GM21528 (cell line): ENCODE measurements around the gene LRP6.
"Not testable (repeated sequence)": the region's sequence is repeated elsewhere in the genome, so short reads cannot be mapped to it uniquely, and the experiment has no call there.

ENCODE experiments used
- ATAC-seq: cut with Tn5 transposase; IDR thresholded peaks from one replicate; pipeline ENCODE4 v1.9.1; 2021; ENCODE audit warnings: mild to moderate bottlenecking, moderate library complexity; ENCODE audit not compliant: unreplicated experiment, low FRiP score

The LRP6 gene

DNA sequence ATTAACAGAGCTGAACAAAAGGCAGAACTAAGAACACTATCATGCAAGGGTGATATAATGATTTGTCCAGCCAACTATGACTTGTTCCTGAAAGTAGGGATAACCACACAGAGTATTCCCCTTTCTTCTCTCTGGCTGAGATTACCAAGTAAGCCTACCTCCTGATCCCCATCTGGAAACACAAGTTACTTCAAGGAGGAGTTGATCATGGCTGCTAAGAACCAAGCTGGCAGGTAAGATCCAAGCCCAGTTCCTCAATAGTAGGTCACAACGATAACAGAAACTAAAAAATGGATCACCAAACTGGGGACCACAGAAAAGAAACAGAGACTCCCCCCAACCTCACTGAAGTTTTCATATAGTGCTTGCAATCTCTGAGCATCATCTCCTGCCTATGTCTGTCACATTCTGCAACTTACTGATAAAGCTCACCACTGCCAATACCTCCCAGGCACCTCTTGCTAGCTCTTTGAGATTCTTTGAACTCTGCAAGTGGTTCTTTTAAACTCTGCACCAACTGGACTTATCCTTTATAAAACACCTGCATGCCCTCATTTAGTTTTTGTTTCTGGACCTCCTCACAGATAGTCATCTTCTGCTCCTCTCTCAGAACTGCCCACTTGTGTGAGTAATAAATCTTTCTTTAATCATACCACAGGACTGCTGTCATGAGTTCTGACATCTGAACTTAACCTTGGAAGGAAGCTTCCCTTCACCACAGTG lies 76.6 kb downstream of the LRP6 start:
- no peak for ATAC-seq

DNA sequence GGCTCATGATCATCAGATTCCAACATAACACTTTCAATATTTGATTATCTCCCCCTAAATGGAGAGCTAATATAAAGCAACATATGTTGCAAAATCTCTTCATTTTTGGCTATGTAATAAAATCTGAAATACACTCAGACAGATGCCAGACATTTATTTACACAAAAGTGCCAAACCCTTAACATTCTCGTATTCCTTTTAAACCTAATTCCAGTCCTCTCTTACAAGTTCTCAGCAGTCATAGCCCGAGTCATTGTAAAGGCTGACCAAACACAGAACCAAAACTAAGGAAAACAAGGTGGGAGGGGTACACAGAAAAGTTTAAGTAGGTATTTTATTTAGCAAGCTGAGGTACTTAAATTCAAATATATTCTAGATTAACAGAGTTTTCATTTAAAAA lies 81.4 kb downstream of the LRP6 start:
- ATAC-seq, result no peak

DNA sequence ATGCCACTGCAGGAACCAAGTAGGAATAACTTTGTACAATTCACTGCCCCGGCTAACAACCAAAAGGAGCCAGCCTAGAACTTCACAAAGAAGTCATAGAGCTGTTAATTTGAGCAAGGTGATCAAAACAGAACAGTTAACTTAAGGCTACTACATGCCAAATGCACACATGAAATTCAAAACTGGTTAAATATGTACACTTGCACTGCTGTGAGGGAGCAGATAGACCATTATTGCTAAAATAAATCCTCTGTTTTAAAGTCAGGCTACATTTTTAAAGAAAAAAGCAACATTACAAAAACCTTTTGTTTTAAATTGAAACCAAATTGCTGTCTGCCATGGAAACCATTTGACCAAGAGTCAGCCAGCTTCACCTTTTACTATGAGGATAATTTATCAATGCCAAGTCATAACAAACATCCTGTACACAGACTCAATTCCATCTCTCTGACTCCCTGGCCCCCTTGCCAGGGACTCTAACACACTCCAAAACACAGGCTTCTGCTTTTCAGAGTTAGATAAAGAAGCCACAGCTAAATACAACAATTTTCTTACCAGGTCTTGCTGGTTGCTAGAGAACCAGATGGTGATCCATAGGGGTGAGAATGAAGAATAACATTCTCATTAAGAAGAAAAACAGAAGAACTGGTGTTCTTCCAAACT lies 84.0 kb downstream of the LRP6 start:
- ATAC-seq, result no peak

DNA sequence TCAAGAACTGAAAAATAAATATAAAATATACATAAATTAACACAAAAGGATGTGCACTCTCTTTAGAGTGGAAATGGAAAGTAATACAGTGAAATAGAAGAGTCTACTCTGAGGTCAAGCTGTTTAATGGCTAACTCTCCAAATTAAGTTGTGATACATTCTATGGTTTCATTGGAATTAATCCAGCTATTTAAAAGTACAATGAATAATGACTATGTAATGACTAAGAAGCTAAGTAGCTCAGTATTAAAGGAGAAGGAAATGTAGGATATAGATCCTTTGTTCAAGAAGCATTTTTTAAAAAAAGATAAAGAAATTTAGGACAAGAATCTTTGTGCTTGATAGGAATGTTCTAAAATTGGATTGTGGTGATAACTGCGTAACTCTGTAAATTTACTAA lies 85.3 kb downstream of the LRP6 start:
- no peak for ATAC-seq

DNA sequence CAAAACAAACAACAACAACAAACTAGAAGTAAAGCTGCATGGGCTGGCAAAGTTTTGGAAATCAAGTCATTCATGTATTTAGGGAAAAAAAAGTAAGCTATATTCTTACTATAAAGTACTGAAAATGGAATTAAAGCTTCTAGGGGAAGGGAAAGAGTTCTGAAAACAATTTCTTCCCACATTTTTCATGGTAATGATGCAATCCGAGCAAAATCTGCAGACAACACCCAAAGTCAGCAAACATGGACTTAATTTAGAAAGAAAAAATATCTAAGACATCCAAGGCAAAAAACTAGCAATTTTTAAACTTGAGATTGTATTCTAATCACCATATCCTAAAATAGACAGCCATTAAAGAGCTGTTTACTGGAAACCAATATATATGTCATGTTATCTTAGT lies 86.3 kb downstream of the LRP6 start:
- no peak for ATAC-seq

DNA sequence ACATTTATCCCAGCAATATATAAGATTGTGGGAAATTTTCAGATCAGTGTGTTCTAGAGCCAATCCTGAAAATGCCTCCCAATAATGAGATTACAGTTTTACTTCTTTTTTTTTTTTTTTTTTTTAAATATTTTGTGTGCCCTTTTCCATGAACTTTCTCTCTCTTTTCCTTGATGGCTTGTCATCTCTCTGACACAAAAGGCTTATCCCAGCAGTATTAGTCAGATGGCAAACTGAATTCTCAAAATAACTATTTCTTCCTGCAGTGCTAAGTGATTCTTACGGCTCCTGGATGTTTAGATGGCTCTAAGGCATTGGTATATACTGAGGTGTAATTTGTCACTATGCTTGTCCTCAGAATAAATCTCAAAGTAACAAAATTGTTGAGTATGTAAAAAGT lies 86.7 kb downstream of the LRP6 start:
- no peak for ATAC-seq

DNA sequence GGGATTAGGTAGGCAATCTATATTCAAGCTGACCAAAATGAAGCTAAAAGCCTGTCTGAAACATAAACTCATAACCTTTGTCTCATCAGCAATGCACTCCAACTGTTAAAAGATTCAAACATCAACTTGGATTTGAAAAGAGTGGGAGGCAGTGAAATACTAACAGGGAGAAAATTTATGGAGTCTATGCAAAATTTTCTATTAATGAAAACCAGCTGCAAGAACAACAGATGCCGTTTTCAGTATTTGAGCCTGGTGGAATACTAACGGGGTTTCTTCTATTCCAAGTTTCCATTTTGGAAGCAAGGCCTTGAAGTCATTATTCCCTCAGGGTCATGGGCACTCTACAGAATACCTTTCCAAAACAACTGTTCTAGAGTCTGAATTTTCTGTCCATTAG lies 88.3 kb downstream of the LRP6 start:
- no peak for ATAC-seq

DNA sequence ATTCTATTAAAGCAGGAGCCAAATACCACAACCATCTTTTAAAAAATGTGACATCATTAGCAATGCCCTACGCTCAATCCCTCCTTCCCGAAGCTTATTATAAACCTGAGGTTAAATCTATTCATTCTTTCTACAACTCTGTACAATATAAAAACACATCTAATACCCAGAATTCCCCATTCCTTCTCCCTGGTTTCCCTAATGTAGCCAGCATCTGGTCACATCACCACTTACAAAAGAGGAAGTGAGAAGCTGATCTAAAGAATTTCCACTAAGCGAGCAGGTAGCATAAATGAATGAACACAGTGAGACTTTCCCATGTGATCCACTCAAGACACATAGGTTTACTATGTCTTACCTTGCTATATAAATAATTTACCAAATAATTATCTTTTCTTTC lies 90.4 kb downstream of the LRP6 start:
- ATAC-seq, result no peak

DNA sequence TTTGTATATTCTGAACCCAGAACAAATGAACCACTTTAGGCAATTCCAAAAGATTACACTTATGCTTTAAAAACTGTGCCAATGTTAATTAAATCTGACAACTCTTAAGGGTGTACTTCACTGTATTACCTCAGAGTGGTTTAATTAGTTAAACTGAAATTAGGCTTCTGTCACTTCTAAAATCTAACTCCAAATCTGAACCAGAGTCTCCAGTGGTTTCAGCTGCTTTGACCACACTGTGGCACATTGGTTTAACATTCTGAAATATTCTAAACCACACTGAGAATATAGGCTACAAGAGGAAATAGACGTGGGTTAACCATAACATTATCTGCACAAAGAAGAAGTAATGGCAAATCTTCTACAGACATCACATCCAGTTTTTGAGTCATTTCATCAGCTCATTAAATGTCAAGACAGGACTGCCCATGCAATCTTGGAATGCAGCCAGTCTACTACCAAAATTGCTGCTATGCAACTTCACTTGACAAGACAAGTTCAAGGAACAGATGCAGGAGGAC lies 94.8 kb downstream of the LRP6 start:
- ATAC-seq, result peak; percentile 78

DNA sequence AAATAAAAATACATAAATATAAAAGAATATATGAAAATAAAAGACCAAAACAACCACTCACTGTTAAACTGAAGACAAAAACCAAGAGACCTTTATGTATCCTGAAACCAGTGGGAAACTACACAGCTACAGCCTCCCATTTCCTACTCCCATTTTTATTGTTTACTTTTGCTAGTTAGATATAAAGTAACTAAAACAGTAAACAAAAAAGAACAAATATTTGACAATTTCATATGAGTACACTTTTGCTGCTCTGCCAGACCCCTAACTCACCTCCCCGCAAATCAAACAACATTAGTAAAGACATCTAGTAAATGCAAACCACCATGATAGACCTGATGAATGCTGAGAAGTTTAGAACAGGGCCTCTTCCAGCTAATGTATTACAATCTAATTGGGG lies 99.0 kb downstream of the LRP6 start:
- no peak for ATAC-seq

DNA sequence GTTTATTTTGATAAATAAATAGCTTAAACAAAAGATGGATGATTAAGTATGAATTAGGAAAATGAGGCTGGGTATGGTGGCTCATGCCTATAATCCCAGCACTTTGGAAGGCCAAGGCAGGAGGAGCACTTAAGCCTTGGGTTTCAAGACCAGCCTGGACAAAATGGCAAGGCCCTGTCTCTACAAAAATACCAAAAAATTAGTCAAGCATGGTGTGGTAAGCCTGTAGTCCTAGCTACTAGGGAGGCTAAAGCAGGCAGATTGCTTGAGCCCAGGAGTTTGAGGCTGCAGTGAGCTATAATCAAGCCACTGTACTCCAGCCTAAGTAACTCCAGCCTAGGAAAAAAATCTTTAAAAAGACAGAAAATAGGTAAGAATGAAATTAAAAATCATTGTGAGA lies 100.1 kb downstream of the LRP6 start:
- no peak for ATAC-seq

DNA sequence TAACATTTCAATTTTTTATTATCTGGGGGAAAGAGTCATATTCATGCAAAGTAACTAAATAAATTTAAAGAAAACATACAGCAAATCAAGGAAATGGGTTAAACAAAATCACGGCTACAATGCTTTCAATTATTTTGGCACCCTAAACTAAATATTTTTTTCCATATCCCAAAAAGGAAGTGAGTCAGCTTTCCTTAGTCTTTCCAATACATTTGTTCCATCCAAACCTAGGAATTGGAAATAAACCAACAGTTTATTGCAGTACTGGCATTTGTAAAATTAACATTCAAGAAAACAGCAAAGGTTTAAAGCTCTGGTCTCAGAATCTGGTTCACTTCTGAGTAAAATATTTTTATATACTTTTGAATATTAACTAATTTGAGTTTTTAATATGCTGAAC lies 106.9 kb downstream of the LRP6 start:
- ATAC-seq, result no peak

DNA sequence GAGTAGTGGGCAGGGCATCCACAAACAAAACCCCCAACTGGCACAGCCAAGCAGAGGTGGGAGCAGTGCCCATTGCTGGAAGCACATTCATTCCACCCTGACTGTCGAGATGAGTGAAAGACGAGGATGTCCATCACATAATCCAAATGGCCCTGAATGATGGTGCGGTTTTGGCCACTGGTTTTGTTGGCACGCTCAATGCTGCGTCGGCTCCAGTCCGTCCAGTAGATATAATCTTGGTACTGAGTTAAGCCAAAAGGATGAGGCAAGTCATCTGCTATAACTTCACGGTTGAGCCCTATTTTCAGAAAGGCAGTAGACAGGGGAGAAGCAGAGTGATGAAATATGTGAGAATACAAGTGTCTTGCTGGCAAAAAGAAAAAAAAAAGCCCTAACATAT lies 108.0 kb downstream of the LRP6 start:
- no peak for ATAC-seq

DNA sequence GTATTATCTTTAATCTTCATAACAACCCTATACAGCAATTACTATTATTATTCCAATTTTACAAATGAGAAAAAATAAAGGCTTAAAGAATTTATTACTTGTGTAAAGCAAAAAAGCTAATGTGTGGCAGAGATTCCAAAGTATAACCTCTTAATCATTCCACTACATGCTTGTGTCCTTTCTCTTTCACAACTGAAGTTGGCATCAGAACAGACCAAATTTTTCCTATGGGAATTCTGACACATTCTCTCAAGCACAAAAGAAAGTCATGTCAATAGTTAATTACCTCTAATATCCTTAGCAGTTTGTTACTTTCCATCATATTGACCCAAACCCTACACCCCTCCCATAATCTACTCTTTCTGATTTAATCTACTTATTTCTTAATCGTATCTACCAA lies 109.4 kb downstream of the LRP6 start:
- no peak for ATAC-seq

DNA sequence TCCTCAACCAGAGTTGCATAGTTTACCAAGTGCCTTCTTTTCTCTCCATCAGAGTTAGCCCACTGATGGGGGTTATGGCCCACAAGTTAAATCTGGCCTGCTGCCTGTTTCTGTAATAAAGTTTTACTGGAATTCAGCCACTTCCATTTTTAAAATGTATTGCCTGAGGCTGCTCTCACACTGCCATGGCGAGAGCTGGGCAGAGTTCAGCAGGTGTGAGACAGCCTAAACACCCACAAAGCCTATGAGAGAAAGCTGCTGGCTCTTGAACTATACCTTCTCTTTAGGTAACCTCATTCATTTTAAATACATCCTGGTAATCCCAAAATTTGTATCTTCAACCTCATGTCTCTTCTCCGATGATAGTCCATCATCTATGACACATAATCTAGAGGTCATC lies 110.0 kb downstream of the LRP6 start:
- no peak for ATAC-seq

DNA sequence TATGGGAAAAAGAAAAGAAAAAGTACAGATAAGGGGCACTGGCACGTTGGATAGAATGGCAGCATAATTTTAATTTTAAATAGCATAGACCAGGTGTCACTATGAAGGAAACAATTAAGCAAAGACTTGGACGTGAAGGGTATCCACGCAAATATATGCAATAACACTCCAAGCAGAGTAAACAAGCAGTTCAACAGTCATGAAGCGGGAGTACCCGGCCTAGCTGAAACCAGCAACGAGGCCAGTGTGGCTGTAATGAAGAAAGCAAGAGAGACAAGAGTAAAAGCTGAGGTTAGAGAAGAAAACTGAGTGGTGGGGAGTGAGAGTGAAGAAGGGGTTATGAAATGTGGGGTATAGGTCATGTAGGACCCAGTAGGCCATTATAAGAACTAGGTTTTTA lies 110.7 kb downstream of the LRP6 start:
- no peak for ATAC-seq

DNA sequence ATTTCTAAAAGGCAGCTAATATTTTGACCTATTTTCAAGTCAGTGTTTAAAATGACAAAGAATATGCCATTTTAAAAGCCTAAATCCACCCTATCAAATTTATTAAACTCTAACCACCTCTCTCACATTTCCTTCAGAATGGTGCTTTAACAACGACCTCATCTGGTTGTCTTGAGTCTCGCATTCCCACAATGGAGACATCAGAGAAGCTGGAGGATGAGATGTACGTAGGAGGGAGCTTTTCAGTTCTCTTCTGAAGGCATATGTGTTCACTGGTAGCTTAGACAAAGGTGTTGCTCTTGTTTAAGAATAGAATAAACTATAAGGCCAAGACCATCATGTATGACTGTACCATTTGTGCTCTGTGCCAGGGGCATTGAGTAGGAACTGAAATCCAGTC lies 113.2 kb downstream of the LRP6 start:
- no peak for ATAC-seq

DNA sequence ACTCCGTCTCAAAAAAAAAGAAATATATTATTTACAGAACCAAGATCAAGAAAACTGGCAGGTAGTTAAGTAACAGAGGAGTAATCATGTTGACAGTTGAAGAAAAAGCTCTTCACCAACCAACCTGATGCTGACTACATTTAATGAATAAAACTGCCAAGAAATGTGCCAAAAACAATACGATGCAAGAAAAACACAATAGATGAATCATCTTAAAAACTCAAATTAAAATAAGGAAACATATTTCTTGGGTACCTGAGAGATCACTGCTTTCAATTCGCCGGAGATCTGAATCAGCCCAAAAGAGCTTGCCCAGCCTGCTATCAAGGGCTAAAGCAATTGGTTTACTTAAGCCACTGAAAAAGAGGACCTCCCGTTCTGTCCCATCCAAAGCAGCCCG lies 119.7 kb downstream of the LRP6 start:
- no peak for ATAC-seq

DNA sequence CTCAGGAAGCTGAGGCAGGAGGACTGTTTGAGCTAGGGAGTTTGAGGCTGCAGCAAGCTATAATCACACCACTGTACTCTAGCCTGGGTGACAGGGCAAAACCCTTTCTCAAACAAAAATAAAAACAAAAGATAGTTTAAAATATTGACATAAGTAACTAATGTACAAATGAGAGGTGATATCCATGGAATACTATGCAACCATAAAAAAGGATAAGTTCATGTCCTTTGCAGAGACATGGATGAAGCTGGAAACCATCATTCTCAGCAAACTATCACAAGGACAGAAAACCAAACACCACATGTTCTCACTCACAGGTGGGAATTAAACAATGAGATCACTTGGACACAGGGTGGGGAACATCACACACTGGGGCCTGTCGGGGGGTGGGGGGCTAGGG lies 122.3 kb downstream of the LRP6 start:
- ATAC-seq, result not testable (repeated sequence)

DNA sequence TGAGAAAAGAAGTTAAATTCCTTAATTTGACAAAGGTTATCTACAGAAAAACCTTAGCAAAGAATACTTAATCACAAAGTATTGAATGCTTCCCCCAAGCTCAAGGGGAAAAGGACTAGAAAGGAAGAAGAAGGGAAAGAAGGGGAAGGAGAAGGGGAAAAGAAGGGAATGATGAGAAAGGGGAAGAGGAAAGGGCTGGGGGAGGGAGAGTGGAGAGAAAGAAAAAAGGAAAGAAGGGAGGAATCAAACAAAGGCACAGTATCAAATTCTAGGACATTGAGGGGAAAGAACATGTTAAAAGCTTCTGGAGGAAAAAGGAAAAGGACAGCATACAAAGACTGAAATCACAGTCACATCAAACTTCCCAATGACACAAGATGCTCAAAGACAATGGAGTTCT lies 125.8 kb downstream of the LRP6 start:
- no peak for ATAC-seq

DNA sequence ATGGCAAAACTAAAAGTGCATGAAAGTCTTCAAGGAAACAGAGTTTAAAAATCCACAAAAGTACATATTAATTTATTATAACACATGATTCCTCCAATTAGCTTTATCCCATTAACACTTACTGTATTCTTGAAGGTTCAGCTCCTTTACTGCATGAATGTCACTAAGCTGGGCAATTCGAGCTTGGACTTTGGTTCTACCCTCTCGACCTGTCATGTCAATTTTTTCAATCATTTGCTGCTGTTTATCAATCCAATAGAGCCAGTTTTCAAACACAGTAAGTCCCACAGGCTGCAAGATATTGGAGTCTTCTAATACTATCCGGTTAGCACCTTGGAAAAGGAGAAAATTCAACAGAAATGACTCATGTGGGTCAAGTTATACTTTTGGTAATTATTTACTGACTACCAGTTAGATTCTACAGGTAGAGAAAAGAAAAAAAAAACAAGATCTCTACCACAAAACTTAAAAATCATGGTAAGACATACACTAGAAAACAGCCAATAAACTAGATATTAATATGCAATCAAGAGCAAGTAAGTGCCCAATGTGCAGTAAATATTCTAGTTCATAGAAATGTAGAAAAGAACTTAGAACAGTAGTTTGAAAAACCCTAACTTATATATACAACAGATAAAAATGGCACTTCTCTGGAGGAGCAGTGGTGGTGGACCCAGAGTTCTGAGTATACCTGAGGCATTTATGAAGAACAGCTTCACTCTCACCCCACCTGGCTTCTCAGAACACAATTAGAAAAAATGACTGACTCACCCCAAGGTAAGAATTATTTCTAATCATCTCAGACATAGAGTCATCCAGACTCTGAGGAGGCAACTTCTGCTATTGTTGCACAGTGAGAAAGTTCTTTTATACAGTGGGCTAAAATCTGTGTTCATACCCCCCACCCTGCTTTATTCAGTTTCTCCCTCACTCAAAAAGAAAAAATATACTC lies 128.4 kb downstream of the LRP6 start:
- ATAC-seq, result no peak
